ENCODE data around the gene MPPED1. TPM values are rescaled to one million over a fixed set of nuclear protein-coding genes. Genes with fewer than 3 reads are reported as not detected.

Gene MPPED1
- total RNA-seq, 1 experiment from 2014 or later: not detected

DNA sequence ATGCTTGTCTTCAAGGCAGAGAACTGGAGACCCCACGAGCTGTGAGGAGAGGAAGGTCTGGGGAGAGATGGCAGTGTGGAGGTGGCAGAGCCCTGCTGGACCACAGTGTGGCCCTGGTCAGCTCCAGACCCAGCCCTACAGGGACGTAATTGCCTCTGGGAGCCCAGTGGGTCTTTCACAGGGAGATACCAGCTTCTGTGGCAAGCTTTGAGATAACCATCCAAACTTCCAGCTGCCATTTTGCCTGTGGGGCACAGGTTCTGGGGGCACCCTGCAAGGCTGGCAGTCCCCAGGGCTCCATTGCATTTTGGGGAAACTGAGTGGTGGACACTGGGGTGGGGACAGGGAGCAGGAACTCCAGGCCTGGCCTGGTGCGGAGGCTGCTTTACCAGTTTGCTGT, 10.2 kb upstream of the MPPED1 start:
- no TSS peak for BruUV-seq (replicated peaks)
- Mint-ChIP-seq H3K4me3 (ENCODE audit: unreplicated experiment) (no peak overlapping the region), H3K27ac (ENCODE audit: low read depth, unreplicated experiment) (no peak overlapping the region), H3K9me3 (ENCODE audit: unreplicated experiment) (no peaks in the 10 kb centered on the region), H3K36me3 (ENCODE audit: insufficient read depth, unreplicated experiment) (no peaks in the 10 kb centered on the region), H3K4me1 (ENCODE audit: insufficient read depth, unreplicated experiment) (peaks cover 10% of the 10 kb centered on the region), H3K27me3 (ENCODE audit: insufficient read depth, unreplicated experiment) (peaks cover 67% of the 10 kb centered on the region)
- no peak for TF ChIP-seq CTCF (IDR thresholded peaks at IDR 0.05; ENCODE audit: unreplicated experiment)
- CTCF ChIA-PET: interaction anchor here (1.1 kb wide), 1 partner anchor 17 kb away, joined by 3 read pairs; no protein-coding TSS in a partner anchor
- POLR2A ChIA-PET: no interaction called here
- DNase-seq (ENCODE audit: unreplicated experiment): no peak
- intact Hi-C loops (cut with micrococcal nuclease): no loop called here

- Mint-ChIP-seq H3K36me3 (ENCODE audit: insufficient read depth, unreplicated experiment) (no peaks in the 10 kb centered on the region), H3K9me3 (ENCODE audit: unreplicated experiment) (no peaks in the 10 kb centered on the region), H3K4me3 (ENCODE audit: unreplicated experiment) (no peak overlapping the region), H3K27ac (ENCODE audit: low read depth, unreplicated experiment) (no peak overlapping the region), H3K4me1 (ENCODE audit: insufficient read depth, unreplicated experiment) (peaks cover 10% of the 10 kb centered on the region), H3K27me3 (ENCODE audit: insufficient read depth, unreplicated experiment) (peaks cover 65% of the 10 kb centered on the region)
- ChIA-PET POLR2A (no interaction called here), CTCF (interaction anchor here (1.1 kb wide), 1 partner anchor 17 kb away, joined by 3 read pairs; no protein-coding TSS in a partner anchor)
- intact Hi-C loops (cut with micrococcal nuclease): no loop called here
- no peak for TF ChIP-seq CTCF (IDR thresholded peaks at IDR 0.05; ENCODE audit: unreplicated experiment)
- no TSS peak for BruUV-seq (replicated peaks)
- DNase-seq (ENCODE audit: unreplicated experiment): no peak
Measured at GRCh38 chr22:43402128-43402527, 9.7 kb upstream of the MPPED1 start.

DNA sequence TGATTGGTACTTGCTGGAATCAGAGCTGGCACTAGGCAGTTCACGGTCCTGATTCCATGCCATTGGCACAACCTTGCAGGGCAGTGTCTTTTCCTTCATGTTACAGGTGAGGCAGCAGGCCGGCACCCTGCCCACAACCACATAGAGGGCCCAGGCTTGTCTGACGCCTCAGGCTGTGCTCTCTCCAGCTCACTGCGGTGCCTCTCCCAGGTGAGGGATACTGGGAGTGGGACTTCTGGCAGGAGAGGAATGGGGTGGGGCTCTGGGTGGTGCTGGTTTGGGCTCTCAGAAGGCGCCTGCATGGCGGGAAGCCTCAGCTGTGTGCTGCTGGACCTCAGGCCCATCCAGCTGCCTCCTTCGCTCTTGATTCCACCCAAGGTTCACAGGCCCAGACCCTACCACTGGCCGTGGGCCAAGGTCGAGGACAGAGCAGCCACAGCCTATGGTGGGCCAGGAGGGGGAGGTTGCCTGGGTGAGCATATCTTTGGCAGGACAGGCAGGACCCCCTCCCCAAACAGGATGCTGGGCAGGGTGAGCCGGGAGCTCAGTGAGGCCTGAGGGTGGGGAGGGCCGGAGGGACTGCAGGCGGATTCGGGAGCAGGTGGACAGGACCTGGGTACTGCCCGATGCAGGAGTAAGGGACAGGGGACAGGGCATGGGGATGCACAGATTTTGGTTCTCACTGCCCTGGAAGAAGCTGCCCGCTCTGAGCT, 7.0 kb upstream of the MPPED1 start:
- Mint-ChIP-seq H3K27ac (ENCODE audit: low read depth, unreplicated experiment) (no peak overlapping the region), H3K27me3 (ENCODE audit: insufficient read depth, unreplicated experiment) (peaks cover 55% of the 10 kb centered on the region), H3K36me3 (ENCODE audit: insufficient read depth, unreplicated experiment) (no peaks in the 10 kb centered on the region), H3K4me1 (ENCODE audit: insufficient read depth, unreplicated experiment) (peaks cover 10% of the 10 kb centered on the region), H3K9me3 (ENCODE audit: unreplicated experiment) (no peaks in the 10 kb centered on the region), H3K4me3 (ENCODE audit: unreplicated experiment) (no peak overlapping the region)
- no TSS peak for BruUV-seq (replicated peaks)
- no peak for TF ChIP-seq CTCF (IDR thresholded peaks at IDR 0.05; ENCODE audit: unreplicated experiment)
- intact Hi-C loops (cut with micrococcal nuclease): no loop called here
- ChIA-PET CTCF (interaction anchor here (0.6 to 2.9 kb wide), 8 partner anchors 8 to 422 kb away, joined by 3 to 19 read pairs (median 4); no protein-coding TSS in a partner anchor), POLR2A (interaction anchor here (0.6 to 1.7 kb wide), 5 partner anchors 10 to 650 kb away, joined by 3 to 6 read pairs (median 4); partner anchors contain the start of gene EFCAB6)
- peak; percentile 94 for DNase-seq (ENCODE audit: unreplicated experiment)

DNA sequence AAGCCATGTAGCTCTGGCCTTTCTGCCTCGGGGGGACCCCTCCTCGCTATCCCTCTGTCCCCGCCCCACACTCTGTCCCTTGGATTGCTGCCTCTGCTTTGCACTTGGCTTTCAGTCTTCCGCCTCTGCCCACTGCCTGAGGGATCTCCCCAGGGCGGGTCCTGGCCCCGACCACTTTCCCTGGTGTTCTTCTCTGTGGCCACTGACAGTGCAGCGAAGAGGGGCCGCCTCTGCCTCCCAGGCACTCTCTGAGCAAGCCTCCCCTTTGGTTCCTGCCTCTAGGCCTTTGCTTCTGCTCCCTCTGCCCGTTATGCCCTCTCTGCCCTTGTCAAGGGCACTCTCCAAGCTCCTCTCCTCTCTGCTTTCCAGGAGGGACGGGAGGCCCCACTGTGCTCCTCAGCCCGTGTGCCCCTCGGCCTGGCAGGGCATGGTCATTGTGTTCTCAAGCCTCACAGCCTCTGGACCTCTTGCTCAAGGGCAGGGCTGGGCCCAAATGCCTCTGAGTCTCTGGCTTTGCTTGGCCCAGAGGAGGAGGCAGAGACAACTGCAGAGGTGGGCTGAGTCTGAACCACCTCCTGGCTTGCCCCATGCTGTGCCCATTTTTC, 5.5 kb upstream of the MPPED1 start:
- Mint-ChIP-seq H3K36me3 (ENCODE audit: insufficient read depth, unreplicated experiment) (no peaks in the 10 kb centered on the region), H3K9me3 (ENCODE audit: unreplicated experiment) (no peaks in the 10 kb centered on the region), H3K27me3 (ENCODE audit: insufficient read depth, unreplicated experiment) (peaks cover 58% of the 10 kb centered on the region), H3K27ac (ENCODE audit: low read depth, unreplicated experiment) (no peak overlapping the region), H3K4me1 (ENCODE audit: insufficient read depth, unreplicated experiment) (peaks cover 10% of the 10 kb centered on the region), H3K4me3 (ENCODE audit: unreplicated experiment) (no peak overlapping the region)
- DNase-seq (ENCODE audit: unreplicated experiment): no peak
- TF ChIP-seq CTCF (IDR thresholded peaks at IDR 0.05; ENCODE audit: unreplicated experiment): no peak
- ChIA-PET CTCF (interaction anchor here (0.5 to 1.8 kb wide), 3 partner anchors 12 to 428 kb away, joined by 4 to 8 read pairs (median 4); no protein-coding TSS in a partner anchor), POLR2A (no interaction called here)
- no TSS peak for BruUV-seq (replicated peaks)
- intact Hi-C loops (cut with micrococcal nuclease): no loop called here

Measured in MCF 10A (cell line).